ENCODE results near the gene ADAMTSL3. TPM values are rescaled to one million over a fixed set of nuclear protein-coding genes. Genes with fewer than 3 reads are reported as not detected.
"Not testable (repeated sequence)": the region's sequence is repeated elsewhere in the genome, so short reads cannot be mapped to it uniquely, and the experiment has no call there.

The ADAMTSL3 gene
- total RNA-seq, 4 donors from 2014 or later, result 4.9 to 8.8 (median 6.8) TPM

- intact Hi-C loops (cut with DNase I; ENCODE audit: low total_unique reads), result no loop called here
- Histone ChIP-seq H3K9me3 (no peaks in the 10 kb centered on the region), H3K4me1 (no peaks in the 10 kb centered on the region), H3K4me3 (no peak overlapping the region), H3K36me3 (no peaks in the 10 kb centered on the region), H3K27me3 (no peaks in the 10 kb centered on the region), H3K27ac (no peak overlapping the region)
- 69 to 77% methylated on average over 4 of the region's 4 CpGs for WGBS, 2 donors (ENCODE audit: low coverage in 1 of 2)
- TF ChIP-seq CTCF (IDR thresholded peaks at IDR 0.05) (no peak), EP300 (IDR thresholded peaks at IDR 0.05; ENCODE audit: low read depth) (no peak), POLR2AphosphoS5 (IDR thresholded peaks at IDR 0.05) (no peak)
- in situ Hi-C loops (cut with MboI; ENCODE audit: low pct_ligation_motif_present in 1 of 4, low pct_unique_long_range_greater_than_20kb in 1 of 4, low sequenced_read_pairs in 3 of 4), result loop anchor here in 2 of 4 donors (25.0 kb wide), 1 partner anchor 484 kb away; no protein-coding TSS in a partner anchor
- DNase-seq, result no peak
Observed at GRCh38 chr15:84046064-84046637, 392.2 kb downstream of the ADAMTSL3 start.

- H3K9me3 ChIP-seq; H3K4me3 ChIP-seq; DNase-seq; H3K27me3 ChIP-seq; intact Hi-C loops (cut with DNase I; ENCODE audit: low total_unique reads); H3K4me1 ChIP-seq; H3K36me3 ChIP-seq; H3K27ac ChIP-seq: not testable (repeated sequence)
- in situ Hi-C loops (cut with MboI; ENCODE audit: low pct_ligation_motif_present in 1 of 4, low pct_unique_long_range_greater_than_20kb in 1 of 4, low sequenced_read_pairs in 3 of 4), result loop anchor here in 2 of 4 donors (25.0 kb wide), 1 partner anchor 487 kb away; no protein-coding TSS in a partner anchor
- WGBS, 2 donors (ENCODE audit: low coverage in 1 of 2), result 56 to 89% methylated on average over 3 to 4 of the region's 4 CpGs
Observed at GRCh38 chr15:84049480-84049879, 395.6 kb downstream of the ADAMTSL3 start.

- in situ Hi-C loops (cut with MboI; ENCODE audit: low pct_ligation_motif_present in 1 of 4, low pct_unique_long_range_greater_than_20kb in 1 of 4, low sequenced_read_pairs in 3 of 4), result no loop called here
- TF ChIP-seq POLR2AphosphoS5 (IDR thresholded peaks at IDR 0.05) (no peak), CTCF (IDR thresholded peaks at IDR 0.05) (no peak), POLR2A (IDR thresholded peaks at IDR 0.05) (no peak), EP300 (IDR thresholded peaks at IDR 0.05; ENCODE audit: low read depth) (no peak)
- no peak for DNase-seq
- Histone ChIP-seq H3K9me3 (no peaks in the 10 kb centered on the region), H3K27me3 (no peaks in the 10 kb centered on the region), H3K27ac (no peak overlapping the region), H3K4me3 (no peak overlapping the region), H3K36me3 (no peaks in the 10 kb centered on the region), H3K4me1 (no peaks in the 10 kb centered on the region)
- 77 to 100% methylated on average over 1 to 3 of the region's 3 CpGs for WGBS, 2 donors (ENCODE audit: low coverage in 1 of 2)
- intact Hi-C loops (cut with DNase I; ENCODE audit: low total_unique reads), result no loop called here
Observed at GRCh38 chr15:84050076-84050475, 396.2 kb downstream of the ADAMTSL3 start.

GRCh38 chr15:84051146-84051545 lies 397.2 kb downstream of the ADAMTSL3 start:
- H3K4me1 ChIP-seq; in situ Hi-C loops (cut with MboI; ENCODE audit: low pct_ligation_motif_present in 1 of 4, low pct_unique_long_range_greater_than_20kb in 1 of 4, low sequenced_read_pairs in 3 of 4): not testable (repeated sequence)
- WGBS, 2 donors (ENCODE audit: low coverage in 1 of 2), result 25% methylated on average over 1 of the region's 1 CpG; no CpG with 5 or more reads in 1 of the 2 donors

GRCh38 chr15:84054544-84054943 lies 400.6 kb downstream of the ADAMTSL3 start:
- H3K9me3 ChIP-seq; H3K36me3 ChIP-seq; DNase-seq; intact Hi-C loops (cut with DNase I; ENCODE audit: low total_unique reads); H3K4me3 ChIP-seq; in situ Hi-C loops (cut with MboI; ENCODE audit: low pct_ligation_motif_present in 1 of 4, low pct_unique_long_range_greater_than_20kb in 1 of 4, low sequenced_read_pairs in 3 of 4); H3K4me1 ChIP-seq; H3K27me3 ChIP-seq; H3K27ac ChIP-seq: not testable (repeated sequence)
- 20 to 33% methylated on average over 1 of the region's 1 CpG for WGBS, 2 donors (ENCODE audit: low coverage in 1 of 2)

More at GRCh38 chr15:84051146-84051545, 397.2 kb downstream of the ADAMTSL3 start:
- H3K36me3 ChIP-seq; H3K9me3 ChIP-seq; DNase-seq; H3K27me3 ChIP-seq; H3K27ac ChIP-seq; H3K4me3 ChIP-seq; intact Hi-C loops (cut with DNase I; ENCODE audit: low total_unique reads): not testable (repeated sequence)

Data from transverse colon (tissue), 4 donors.